ENCODE data around the gene BOD1.

Gene BOD1

GRCh38 chr5:173640156-173640804 lies 23.8 kb upstream of the BOD1 start:
- H3K27me3 ChIP-seq (replicated peaks in 2 of 5; ENCODE audit: control insufficient read depth in 4 of 5, insufficient read depth in 5 of 5, low read length in 4 of 5) = peaks cover 0 to 2% (median 0%) of the 10 kb centered on the region in 5 experiments
- H3K4me1 ChIP-seq (ENCODE audit: control extremely low read depth in 1 of 4, control insufficient read depth in 4 of 4, insufficient read depth in 4 of 4, low read length in 3 of 4) = no peaks in the 10 kb centered on the region
- no peak overlapping the region for H3K27ac ChIP-seq (ENCODE audit: insufficient read depth in 1 of 2, low read depth in 1 of 2, low read length in 2 of 2, poor library complexity in 1 of 2, severe bottlenecking in 2 of 2)
- ChIA-PET CTCF (interaction anchor here (1.5 kb wide), 1 partner anchor 289 kb away, joined by 3 read pairs; no protein-coding TSS in a partner anchor), POLR2A (no interaction called here)
- no peak overlapping the region for H3K4me3 ChIP-seq (ENCODE audit: control insufficient read depth in 1 of 7, extremely low read depth in 1 of 7, insufficient read depth in 4 of 7, low read depth in 2 of 7, low read length in 6 of 7)
- H3K9me3 ChIP-seq (ENCODE audit: control extremely low read depth in 1 of 5, control insufficient read depth in 4 of 5, insufficient read depth in 2 of 5, low read depth in 1 of 5, low read length in 4 of 5) = no peaks in the 10 kb centered on the region
- 75% methylated on average over 3 of the region's 4 CpGs for WGBS (ENCODE audit: insufficient coverage)
- no peak for DNase-seq
- H3K36me3 ChIP-seq (ENCODE audit: control insufficient read depth in 4 of 4, insufficient read depth in 4 of 4, low read length in 3 of 4) = no peaks in the 10 kb centered on the region

- no peak overlapping the region for H3K27ac ChIP-seq (ENCODE audit: insufficient read depth in 1 of 2, low read depth in 1 of 2, low read length in 2 of 2, poor library complexity in 1 of 2, severe bottlenecking in 2 of 2)
- 92% methylated on average over 8 of the region's 10 CpGs for WGBS (ENCODE audit: insufficient coverage)
- no peaks in the 10 kb centered on the region for H3K4me1 ChIP-seq (ENCODE audit: control extremely low read depth in 1 of 4, control insufficient read depth in 4 of 4, insufficient read depth in 4 of 4, low read length in 3 of 4)
- H3K27me3 ChIP-seq (replicated peaks in 2 of 5; ENCODE audit: control insufficient read depth in 4 of 5, insufficient read depth in 5 of 5, low read length in 4 of 5) = peaks cover 0 to 2% (median 0%) of the 10 kb centered on the region in 5 experiments
- POLR2A ChIA-PET = no interaction called here
- H3K9me3 ChIP-seq (ENCODE audit: control extremely low read depth in 1 of 5, control insufficient read depth in 4 of 5, insufficient read depth in 2 of 5, low read depth in 1 of 5, low read length in 4 of 5) = no peaks in the 10 kb centered on the region
- no peak for DNase-seq
- H3K4me3 ChIP-seq (ENCODE audit: control insufficient read depth in 1 of 7, extremely low read depth in 1 of 7, insufficient read depth in 4 of 7, low read depth in 2 of 7, low read length in 6 of 7) = no peak overlapping the region
- CTCF ChIA-PET = interaction anchor here (0.6 to 1.7 kb wide), 3 partner anchors 9 to 30 kb away, joined by 3 to 7 read pairs (median 4); no protein-coding TSS in a partner anchor
- H3K36me3 ChIP-seq (ENCODE audit: control insufficient read depth in 4 of 4, insufficient read depth in 4 of 4, low read length in 3 of 4) = no peaks in the 10 kb centered on the region
Measured at GRCh38 chr5:173638126-173639040, 21.9 kb upstream of the BOD1 start.

- DNase-seq = no peak
- CTCF ChIA-PET = interaction anchor here (0.6 kb wide), 1 partner anchor 29 kb away, joined by 3 read pairs; no protein-coding TSS in a partner anchor
Measured at GRCh38 chr5:173637340-173637739, 20.9 kb upstream of the BOD1 start.

GRCh38 chr5:173634465-173634983 lies 18.1 kb upstream of the BOD1 start:
- 100% methylated on average over 1 of the region's 4 CpGs for WGBS (ENCODE audit: insufficient coverage)
- no peaks in the 10 kb centered on the region for H3K27me3 ChIP-seq (replicated peaks in 2 of 5; ENCODE audit: control insufficient read depth in 4 of 5, insufficient read depth in 5 of 5, low read length in 4 of 5)
- H3K9me3 ChIP-seq (ENCODE audit: control extremely low read depth in 1 of 5, control insufficient read depth in 4 of 5, insufficient read depth in 2 of 5, low read depth in 1 of 5, low read length in 4 of 5) = no peaks in the 10 kb centered on the region
- no peak for DNase-seq
- no peaks in the 10 kb centered on the region for H3K36me3 ChIP-seq (ENCODE audit: control insufficient read depth in 4 of 4, insufficient read depth in 4 of 4, low read length in 3 of 4)
- ChIA-PET CTCF (no interaction called here), POLR2A (no interaction called here)
- no peak overlapping the region for H3K27ac ChIP-seq (ENCODE audit: insufficient read depth in 1 of 2, low read depth in 1 of 2, low read length in 2 of 2, poor library complexity in 1 of 2, severe bottlenecking in 2 of 2)
- no peaks in the 10 kb centered on the region for H3K4me1 ChIP-seq (ENCODE audit: control extremely low read depth in 1 of 4, control insufficient read depth in 4 of 4, insufficient read depth in 4 of 4, low read length in 3 of 4)
- H3K4me3 ChIP-seq (ENCODE audit: control insufficient read depth in 1 of 7, extremely low read depth in 1 of 7, insufficient read depth in 4 of 7, low read depth in 2 of 7, low read length in 6 of 7) = no peak overlapping the region

More at GRCh38 chr5:173637340-173637739, 20.9 kb upstream of the BOD1 start:
- Histone ChIP-seq H3K9me3 (ENCODE audit: control extremely low read depth in 1 of 5, control insufficient read depth in 4 of 5, insufficient read depth in 2 of 5, low read depth in 1 of 5, low read length in 4 of 5) (no peaks in the 10 kb centered on the region), H3K27me3 (replicated peaks in 2 of 5; ENCODE audit: control insufficient read depth in 4 of 5, insufficient read depth in 5 of 5, low read length in 4 of 5) (peaks cover 0 to 2% (median 0%) of the 10 kb centered on the region in 5 experiments), H3K4me1 (ENCODE audit: control extremely low read depth in 1 of 4, control insufficient read depth in 4 of 4, insufficient read depth in 4 of 4, low read length in 3 of 4) (no peaks in the 10 kb centered on the region), H3K27ac (ENCODE audit: insufficient read depth in 1 of 2, low read depth in 1 of 2, low read length in 2 of 2, poor library complexity in 1 of 2, severe bottlenecking in 2 of 2) (no peak overlapping the region), H3K4me3 (ENCODE audit: control insufficient read depth in 1 of 7, extremely low read depth in 1 of 7, insufficient read depth in 4 of 7, low read depth in 2 of 7, low read length in 6 of 7) (no peak overlapping the region), H3K36me3 (ENCODE audit: control insufficient read depth in 4 of 4, insufficient read depth in 4 of 4, low read length in 3 of 4) (no peaks in the 10 kb centered on the region)
- POLR2A ChIA-PET = no interaction called here
- 94% methylated on average over 7 of the region's 7 CpGs for WGBS (ENCODE audit: insufficient coverage)

GRCh38 chr5:173633304-173633703 lies 16.9 kb upstream of the BOD1 start:
- no peak for DNase-seq
- ChIA-PET CTCF (interaction anchor here (0.8 to 1.2 kb wide), 3 partner anchors 38 to 338 kb away, joined by 3 to 6 read pairs (median 3); no protein-coding TSS in a partner anchor), POLR2A (interaction anchor here (0.5 kb wide), 1 partner anchor 276 kb away, joined by 3 read pairs; no protein-coding TSS in a partner anchor)
- Histone ChIP-seq H3K27me3 (replicated peaks in 2 of 5; ENCODE audit: control insufficient read depth in 4 of 5, insufficient read depth in 5 of 5, low read length in 4 of 5) (no peaks in the 10 kb centered on the region), H3K4me1 (ENCODE audit: control extremely low read depth in 1 of 4, control insufficient read depth in 4 of 4, insufficient read depth in 4 of 4, low read length in 3 of 4) (no peaks in the 10 kb centered on the region), H3K27ac (ENCODE audit: insufficient read depth in 1 of 2, low read depth in 1 of 2, low read length in 2 of 2, poor library complexity in 1 of 2, severe bottlenecking in 2 of 2) (no peak overlapping the region), H3K36me3 (ENCODE audit: control insufficient read depth in 4 of 4, insufficient read depth in 4 of 4, low read length in 3 of 4) (no peaks in the 10 kb centered on the region), H3K4me3 (ENCODE audit: control insufficient read depth in 1 of 7, extremely low read depth in 1 of 7, insufficient read depth in 4 of 7, low read depth in 2 of 7, low read length in 6 of 7) (no peak overlapping the region), H3K9me3 (ENCODE audit: control extremely low read depth in 1 of 5, control insufficient read depth in 4 of 5, insufficient read depth in 2 of 5, low read depth in 1 of 5, low read length in 4 of 5) (no peaks in the 10 kb centered on the region)
- 93% methylated on average over 10 of the region's 10 CpGs for WGBS (ENCODE audit: insufficient coverage)

- WGBS (ENCODE audit: insufficient coverage) = 45% methylated on average over 2 of the region's 3 CpGs
- peaks cover 0 to 3% (median 0%) of the 10 kb centered on the region in 5 experiments for H3K27me3 ChIP-seq (replicated peaks in 2 of 5; ENCODE audit: control insufficient read depth in 4 of 5, insufficient read depth in 5 of 5, low read length in 4 of 5)
- no peaks in the 10 kb centered on the region for H3K36me3 ChIP-seq (ENCODE audit: control insufficient read depth in 4 of 4, insufficient read depth in 4 of 4, low read length in 3 of 4)
- CTCF ChIA-PET = no interaction called here
- no peaks in the 10 kb centered on the region for H3K4me1 ChIP-seq (ENCODE audit: control extremely low read depth in 1 of 4, control insufficient read depth in 4 of 4, insufficient read depth in 4 of 4, low read length in 3 of 4)
- POLR2A ChIA-PET = no interaction called here
- no peak for DNase-seq
- H3K4me3 ChIP-seq (ENCODE audit: control insufficient read depth in 1 of 7, extremely low read depth in 1 of 7, insufficient read depth in 4 of 7, low read depth in 2 of 7, low read length in 6 of 7) = no peak overlapping the region
- no peaks in the 10 kb centered on the region for H3K9me3 ChIP-seq (ENCODE audit: control extremely low read depth in 1 of 5, control insufficient read depth in 4 of 5, insufficient read depth in 2 of 5, low read depth in 1 of 5, low read length in 4 of 5)
- no peak overlapping the region for H3K27ac ChIP-seq (ENCODE audit: insufficient read depth in 1 of 2, low read depth in 1 of 2, low read length in 2 of 2, poor library complexity in 1 of 2, severe bottlenecking in 2 of 2)
Measured at GRCh38 chr5:173631478-173631877, 15.0 kb upstream of the BOD1 start.
